DLD1 (cell line): ENCODE data around the gene DOCK2.

ENCODE experiments used
- in situ Hi-C: cut with HindIII; loops from 2 replicates; pipeline ENCODE4 v1.10.0; 2017; ENCODE audit warnings: low sequenced_read_pairs

The DOCK2 gene

GRCh38 chr5:169856571-169856970 lies 219.5 kb downstream of the DOCK2 start:
- in situ Hi-C loops, result no loop called here

- in situ Hi-C loops, result no loop called here
Measured at GRCh38 chr5:169860585-169860984, 223.5 kb downstream of the DOCK2 start.

- in situ Hi-C loops, result no loop called here
Measured at GRCh38 chr5:169861433-169861832, 224.4 kb downstream of the DOCK2 start.

- in situ Hi-C loops, result no loop called here
Measured at GRCh38 chr5:169861934-169862333, 224.9 kb downstream of the DOCK2 start.

GRCh38 chr5:169862391-169862811 lies 225.3 kb downstream of the DOCK2 start:
- in situ Hi-C loops, result no loop called here

GRCh38 chr5:169864483-169864882 lies 227.4 kb downstream of the DOCK2 start:
- in situ Hi-C loops, result no loop called here

GRCh38 chr5:169867347-169867746 lies 230.3 kb downstream of the DOCK2 start:
- in situ Hi-C loops, result no loop called here

- in situ Hi-C loops, result no loop called here
Measured at GRCh38 chr5:169869066-169869465, 232.0 kb downstream of the DOCK2 start.

DNA sequence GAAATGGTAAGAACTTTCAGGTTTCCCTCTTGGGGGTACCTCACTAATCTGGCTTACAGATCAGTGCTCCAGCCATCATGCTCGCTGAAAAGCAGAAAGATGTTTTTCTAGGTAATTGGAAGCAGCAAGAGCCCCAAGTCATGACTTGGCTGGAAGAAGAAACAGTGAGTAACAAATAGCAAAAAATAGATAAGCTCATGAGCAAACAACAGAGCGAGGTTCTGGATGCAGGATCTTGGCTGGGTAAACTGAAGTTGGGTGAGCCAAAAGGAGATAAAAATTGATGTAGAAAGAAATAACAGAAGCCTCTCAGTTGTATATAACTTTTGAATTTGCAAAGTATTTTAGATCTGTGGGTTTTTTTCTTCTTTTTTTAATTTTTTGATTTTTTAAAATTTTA lies 233.1 kb downstream of the DOCK2 start:
- in situ Hi-C loops, result no loop called here

DNA sequence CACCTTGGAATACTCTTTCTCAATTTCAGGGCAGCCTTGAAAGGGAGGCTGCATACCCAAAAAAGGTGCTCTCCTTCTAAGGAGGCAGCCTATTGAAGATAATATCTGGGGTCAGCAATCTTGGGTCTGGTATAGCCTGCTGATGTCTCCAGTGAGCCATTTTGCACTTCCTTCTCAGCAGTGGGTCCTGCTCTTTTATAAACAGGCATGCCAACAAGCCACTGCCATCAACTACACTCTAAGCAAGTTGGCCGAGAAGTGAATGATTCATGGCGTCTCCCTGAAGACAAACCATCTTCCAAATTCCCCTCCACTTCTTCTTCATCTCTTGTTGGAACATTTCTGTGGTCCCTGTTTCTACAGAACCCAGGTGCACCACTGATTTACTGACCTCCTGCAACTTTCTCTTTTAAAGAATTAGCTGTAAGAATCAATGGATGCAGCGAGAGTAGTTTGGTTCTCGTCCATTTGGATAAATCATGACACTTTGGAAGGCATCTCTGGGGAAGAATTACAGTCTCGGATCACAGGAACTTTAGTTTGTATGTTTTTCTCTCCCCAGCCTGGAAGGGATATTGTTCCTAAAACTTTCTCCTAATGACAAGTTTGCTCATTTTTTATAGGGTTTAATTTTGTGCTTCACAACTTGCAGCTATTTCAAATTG lies 234.9 kb downstream of the DOCK2 start:
- in situ Hi-C loops, result no loop called here

GRCh38 chr5:169873642-169874041 lies 236.6 kb downstream of the DOCK2 start:
- in situ Hi-C loops, result no loop called here

DNA sequence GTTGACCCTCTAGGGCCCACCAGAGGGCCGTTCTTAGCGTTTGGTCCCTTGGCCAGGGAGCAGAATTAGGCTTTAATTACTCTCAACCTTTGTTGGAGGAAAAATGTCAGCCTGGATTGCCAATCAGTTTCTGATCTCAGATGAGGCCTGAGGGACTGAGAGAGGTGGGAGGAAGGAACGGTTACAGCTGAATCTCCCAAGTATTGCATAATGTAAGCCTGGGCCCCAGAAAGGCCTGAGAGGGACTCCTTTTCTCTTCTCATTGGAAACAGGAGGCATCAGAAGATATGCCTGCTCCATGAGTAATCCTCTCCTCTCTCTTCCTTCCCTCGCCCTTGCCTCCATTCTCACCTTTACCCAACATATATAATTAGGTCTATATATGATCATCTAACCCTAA lies 237.5 kb downstream of the DOCK2 start:
- in situ Hi-C loops, result no loop called here

DNA sequence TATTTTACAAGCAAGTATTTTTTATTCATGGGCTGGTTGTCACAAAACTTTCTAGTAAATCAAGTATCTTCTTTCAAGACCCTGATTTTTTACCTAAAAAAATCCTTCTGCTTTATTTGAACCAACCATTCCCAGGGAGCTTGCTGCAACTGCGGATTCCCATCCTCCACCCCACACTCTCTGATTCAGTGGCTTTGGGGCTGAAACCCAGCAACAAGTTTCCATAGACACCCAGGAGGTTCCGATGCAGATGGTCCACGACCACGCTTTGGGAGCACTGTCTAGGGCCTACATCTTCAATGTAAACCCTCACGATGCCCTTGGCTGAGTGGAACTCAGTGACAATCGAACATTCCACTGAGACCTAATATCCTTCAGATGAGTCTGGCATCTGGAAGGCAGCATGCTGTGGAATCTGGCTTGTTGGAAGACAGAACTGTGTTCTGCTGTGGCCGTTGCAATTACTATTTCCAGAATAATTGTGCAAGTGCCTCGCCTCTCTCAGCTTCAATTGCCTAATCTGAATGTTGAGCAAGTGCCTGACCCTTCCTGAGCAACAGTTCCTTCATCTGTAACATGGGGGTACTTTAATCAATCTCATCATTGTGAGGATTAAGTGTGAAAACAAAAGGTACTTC lies 238.1 kb downstream of the DOCK2 start:
- in situ Hi-C loops, result no loop called here

- in situ Hi-C loops, result no loop called here
Measured at GRCh38 chr5:169875731-169876130, 238.7 kb downstream of the DOCK2 start.

DNA sequence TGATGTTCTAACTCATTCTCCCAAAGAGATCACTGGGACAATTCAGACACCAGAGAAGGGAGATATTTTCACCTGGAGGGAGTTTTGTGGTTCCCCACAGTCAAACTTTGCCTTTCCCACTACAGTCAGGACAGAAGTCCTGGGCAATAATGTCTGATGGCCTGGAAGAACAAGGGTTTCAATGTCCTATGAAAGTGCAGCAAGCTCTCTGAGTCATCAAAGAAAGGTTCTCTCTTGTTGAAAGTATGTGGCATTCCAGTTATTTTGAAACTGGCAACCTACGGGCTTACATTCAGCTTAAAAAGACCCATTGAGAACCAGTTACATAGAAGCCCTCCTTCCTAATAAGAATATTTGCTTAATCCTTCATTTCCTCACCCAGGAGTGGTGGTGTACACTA lies 239.3 kb downstream of the DOCK2 start:
- in situ Hi-C loops, result no loop called here

- in situ Hi-C loops, result no loop called here
Measured at GRCh38 chr5:169880012-169880663, 243.1 kb downstream of the DOCK2 start.

DNA sequence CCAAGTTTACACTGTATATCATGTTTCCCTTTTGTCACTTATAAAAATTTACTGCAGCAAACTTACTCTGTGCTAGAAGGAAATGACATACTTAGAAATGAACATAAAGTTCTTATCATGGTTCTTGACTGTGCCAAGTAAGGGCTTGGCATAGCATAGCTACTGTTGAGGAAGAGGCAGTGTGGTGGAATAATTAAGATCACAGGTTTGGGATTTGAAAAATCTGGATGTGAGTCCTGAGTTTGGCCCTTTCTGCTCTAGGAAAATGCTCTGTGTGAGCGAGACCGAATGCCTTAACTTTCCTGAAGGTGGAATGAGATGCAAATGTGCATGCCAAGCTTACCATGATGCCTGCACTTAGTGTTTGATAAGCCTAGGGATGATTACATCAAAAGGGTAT lies 243.7 kb downstream of the DOCK2 start:
- in situ Hi-C loops, result no loop called here

- in situ Hi-C loops, result no loop called here
Measured at GRCh38 chr5:169881702-169882303, 244.7 kb downstream of the DOCK2 start.

DNA sequence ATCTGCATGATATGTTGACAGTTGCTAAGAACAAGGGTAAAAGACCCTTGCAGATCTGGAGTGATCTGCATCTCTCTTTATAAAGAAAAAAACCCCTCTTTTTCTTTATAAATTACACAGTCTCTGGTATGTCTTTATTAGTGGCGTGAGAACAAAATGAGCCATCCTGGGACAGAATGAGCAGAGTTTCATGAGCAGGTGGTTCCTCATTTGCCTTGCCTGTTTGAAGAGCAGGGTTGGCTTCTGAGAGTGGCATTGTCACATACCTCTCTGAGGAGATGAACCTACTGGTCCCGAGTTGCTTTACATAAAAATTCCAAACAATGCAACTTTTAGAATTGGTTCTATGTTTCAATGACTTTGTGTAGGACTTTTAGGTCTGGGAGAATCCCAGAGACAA lies 249.0 kb downstream of the DOCK2 start:
- in situ Hi-C loops, result no loop called here

DNA sequence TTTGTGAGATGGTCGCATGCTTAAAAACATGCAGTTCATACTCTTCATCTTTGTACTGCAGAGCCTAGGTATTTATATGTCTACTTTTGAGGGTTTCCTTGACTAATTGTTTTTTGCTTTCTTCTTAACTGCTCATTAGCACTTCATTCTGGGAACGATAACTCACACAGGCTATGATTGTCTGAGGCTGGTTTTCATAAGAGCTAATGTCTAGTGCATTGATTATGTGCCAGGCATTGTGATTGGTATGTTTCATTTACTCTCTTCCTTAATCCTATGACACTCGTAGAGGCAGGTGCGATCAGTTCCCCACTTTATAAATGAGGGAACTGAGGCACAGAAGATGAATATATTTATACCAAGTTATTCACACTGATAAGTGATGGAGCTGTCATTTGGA lies 249.6 kb downstream of the DOCK2 start:
- in situ Hi-C loops, result no loop called here

- in situ Hi-C loops, result no loop called here
Measured at GRCh38 chr5:169889572-169889971, 252.5 kb downstream of the DOCK2 start.

- in situ Hi-C loops, result no loop called here
Measured at GRCh38 chr5:169893010-169893409, 255.9 kb downstream of the DOCK2 start.
